ENCODE measurements around the gene MAP2K4. TPM values are rescaled to one million over a fixed set of nuclear protein-coding genes. Genes with fewer than 3 reads are reported as not detected.

Gene MAP2K4
- total and polyA plus RNA-seq, 2 experiments from 2014 or later: 24.5 to 34.5 TPM

DNA sequence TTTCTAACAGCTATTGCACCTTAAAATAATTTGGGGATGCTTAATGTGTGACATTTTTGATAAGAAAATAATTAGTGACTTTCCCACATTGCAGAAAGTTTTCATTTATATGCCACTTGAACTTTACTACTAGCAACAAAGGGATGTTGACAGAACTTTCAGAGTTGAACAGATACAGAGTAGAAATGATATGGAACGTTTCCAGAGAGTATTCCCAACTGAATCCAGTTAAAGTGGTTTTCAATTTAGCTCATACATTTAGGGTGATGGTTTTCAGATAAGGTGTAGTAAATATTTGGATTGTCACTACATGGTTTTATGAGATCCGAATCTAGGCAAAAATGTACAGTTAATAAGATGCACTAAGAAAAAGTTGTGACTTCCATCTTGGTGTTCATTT is 17.3 kb downstream of the MAP2K4 start:
- no peak overlapping the region for H3K4me3 ChIP-seq
- no peak overlapping the region for H2AFZ ChIP-seq
- TF ChIP-seq EZH2phosphoT487 (IDR thresholded peaks at IDR 0.05; ENCODE audit: insufficient read depth, low read depth): no peak
- TF ChIP-seq EZH2 (IDR thresholded peaks at IDR 0.05; ENCODE audit: insufficient read depth, poor library complexity, severe bottlenecking): no peak

DNA sequence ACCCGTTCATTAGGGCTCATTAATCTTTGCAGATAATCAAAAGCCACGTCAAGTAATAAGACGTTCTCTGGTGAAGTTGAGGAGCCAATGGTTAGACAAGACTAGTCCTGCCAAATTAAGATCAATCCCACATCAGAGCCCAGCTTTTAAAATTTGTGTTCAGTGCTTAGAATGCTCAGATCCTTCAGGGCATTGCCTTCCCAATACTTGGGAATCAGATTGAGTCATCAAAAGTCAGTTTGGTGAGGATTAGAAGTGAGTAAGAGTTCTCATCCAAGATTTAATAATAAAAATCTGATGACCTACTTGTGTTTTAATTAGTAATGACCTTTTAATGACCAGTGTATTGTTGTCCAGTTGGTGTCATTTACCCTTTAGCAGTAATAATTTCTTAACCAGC is 19.8 kb downstream of the MAP2K4 start:
- 32 to 38% methylated on average over 3 of the region's 3 CpGs for WGBS, 2 experiments (ENCODE audit: low coverage in 1 of 2, low lambda C conversion rate in 2 of 2, missing lambda C conversion rate in 2 of 2)
- H3K4me2 ChIP-seq (ENCODE audit: unreplicated experiment): peak overlapping the region; percentile 79

More for the DNA sequence above, 17.3 kb downstream of the MAP2K4 start:
- H3K4me1 ChIP-seq (ENCODE audit: insufficient read depth): peaks cover 18% of the 10 kb centered on the region
- H3K9me3 ChIP-seq (ENCODE audit: low read depth): no peaks in the 10 kb centered on the region
- H3F3A ChIP-seq (ENCODE audit: insufficient read depth): peaks cover 25% of the 10 kb centered on the region
- no peaks in the 10 kb centered on the region for H3K36me3 ChIP-seq (ENCODE audit: low read depth)
- no peak overlapping the region for H3K9ac ChIP-seq
- H3K4me2 ChIP-seq (ENCODE audit: unreplicated experiment): no peak overlapping the region
- in situ Hi-C loops (cut with MboI): no loop called here
- no peak for DNase-seq
- no peaks in the 10 kb centered on the region; the same call in 1 of the 2 replicates for H3K9me2 ChIP-seq (ENCODE audit: insufficient read depth)
- peaks cover 93% of the 10 kb centered on the region for H3K79me2 ChIP-seq (ENCODE audit: insufficient read depth)
- peaks cover 31% of the 10 kb centered on the region for H4K20me1 ChIP-seq (ENCODE audit: insufficient read depth)
- no peak overlapping the region for H3K27ac ChIP-seq
- WGBS, 2 experiments (ENCODE audit: low coverage in 1 of 2, low lambda C conversion rate in 2 of 2, missing lambda C conversion rate in 2 of 2): 45 to 50% methylated on average over 2 of the region's 2 CpGs
- no peaks in the 10 kb centered on the region for H3K27me3 ChIP-seq (replicated peaks; ENCODE audit: insufficient read depth)

DNA sequence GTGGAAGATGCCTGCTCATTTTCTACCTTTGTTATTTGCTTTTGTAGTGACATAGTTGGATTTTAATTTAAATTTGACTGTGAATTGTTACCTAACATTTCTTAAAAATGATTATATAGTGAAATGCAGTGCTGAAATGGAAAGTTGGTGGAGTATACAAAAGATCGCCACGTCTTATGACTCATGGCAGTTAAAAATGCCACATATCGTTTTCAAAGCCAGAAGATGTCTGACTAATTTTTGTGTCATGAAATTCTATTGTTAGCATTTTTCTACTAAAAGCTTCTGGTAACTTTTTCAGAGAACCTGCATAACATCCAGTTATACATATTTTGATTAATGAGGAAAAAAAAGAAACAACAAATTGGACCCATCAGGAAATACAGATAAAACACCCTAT is 20.6 kb downstream of the MAP2K4 start:
- H3K36me3 ChIP-seq (ENCODE audit: low read depth): no peaks in the 10 kb centered on the region
- peak overlapping the region; percentile 79 for H3K4me2 ChIP-seq (ENCODE audit: unreplicated experiment)
- no peaks in the 10 kb centered on the region for H3K9me3 ChIP-seq (ENCODE audit: low read depth)
- 0 to 2% methylated on average over 3 of the region's 3 CpGs for WGBS, 2 experiments (ENCODE audit: low coverage in 1 of 2, low lambda C conversion rate in 2 of 2, missing lambda C conversion rate in 2 of 2)
- TF ChIP-seq EZH2phosphoT487 (IDR thresholded peaks at IDR 0.05; ENCODE audit: insufficient read depth, low read depth) (no peak), EZH2 (IDR thresholded peaks at IDR 0.05; ENCODE audit: insufficient read depth, poor library complexity, severe bottlenecking) (no peak)
- H3K27me3 ChIP-seq (replicated peaks; ENCODE audit: insufficient read depth): no peaks in the 10 kb centered on the region
- in situ Hi-C loops (cut with MboI): no loop called here
- peak overlapping the region; percentile 23; the same call in 1 of the 2 replicates for H3K9ac ChIP-seq
- H3K4me1 ChIP-seq (ENCODE audit: insufficient read depth): peaks cover 23% of the 10 kb centered on the region
- peak overlapping the region; percentile 39 for H3K27ac ChIP-seq
- peak; percentile 91 for DNase-seq
- peaks cover 43% of the 10 kb centered on the region for H4K20me1 ChIP-seq (ENCODE audit: insufficient read depth)
- no peaks in the 10 kb centered on the region for H3K9me2 ChIP-seq (ENCODE audit: insufficient read depth)
- H3K79me2 ChIP-seq (ENCODE audit: insufficient read depth): peaks cover 93% of the 10 kb centered on the region
- peaks cover 25% of the 10 kb centered on the region for H3F3A ChIP-seq (ENCODE audit: insufficient read depth)
- peak overlapping the region; percentile 41 for H3K4me3 ChIP-seq
- H2AFZ ChIP-seq: no peak overlapping the region

More for the DNA sequence above, 19.8 kb downstream of the MAP2K4 start:
- no peak overlapping the region for H2AFZ ChIP-seq
- H4K20me1 ChIP-seq (ENCODE audit: insufficient read depth): peaks cover 35% of the 10 kb centered on the region
- H3K9me2 ChIP-seq (ENCODE audit: insufficient read depth): no peaks in the 10 kb centered on the region; the same call in 1 of the 2 replicates
- in situ Hi-C loops (cut with MboI): no loop called here
- H3K9ac ChIP-seq: no peak overlapping the region
- H3K4me3 ChIP-seq: no peak overlapping the region
- H3K36me3 ChIP-seq (ENCODE audit: low read depth): no peaks in the 10 kb centered on the region
- peak; percentile 45 for DNase-seq
- H3K9me3 ChIP-seq (ENCODE audit: low read depth): no peaks in the 10 kb centered on the region
- TF ChIP-seq EZH2 (IDR thresholded peaks at IDR 0.05; ENCODE audit: insufficient read depth, poor library complexity, severe bottlenecking) (no peak), EZH2phosphoT487 (IDR thresholded peaks at IDR 0.05; ENCODE audit: insufficient read depth, low read depth) (no peak)
- peaks cover 93% of the 10 kb centered on the region for H3K79me2 ChIP-seq (ENCODE audit: insufficient read depth)
- peaks cover 25% of the 10 kb centered on the region for H3F3A ChIP-seq (ENCODE audit: insufficient read depth)
- no peaks in the 10 kb centered on the region for H3K27me3 ChIP-seq (replicated peaks; ENCODE audit: insufficient read depth)
- 0 out of 2 replicates have a peak overlapping the region, but pooled peaks have one; percentile 39 for H3K27ac ChIP-seq
- peaks cover 18% of the 10 kb centered on the region for H3K4me1 ChIP-seq (ENCODE audit: insufficient read depth)

DNA sequence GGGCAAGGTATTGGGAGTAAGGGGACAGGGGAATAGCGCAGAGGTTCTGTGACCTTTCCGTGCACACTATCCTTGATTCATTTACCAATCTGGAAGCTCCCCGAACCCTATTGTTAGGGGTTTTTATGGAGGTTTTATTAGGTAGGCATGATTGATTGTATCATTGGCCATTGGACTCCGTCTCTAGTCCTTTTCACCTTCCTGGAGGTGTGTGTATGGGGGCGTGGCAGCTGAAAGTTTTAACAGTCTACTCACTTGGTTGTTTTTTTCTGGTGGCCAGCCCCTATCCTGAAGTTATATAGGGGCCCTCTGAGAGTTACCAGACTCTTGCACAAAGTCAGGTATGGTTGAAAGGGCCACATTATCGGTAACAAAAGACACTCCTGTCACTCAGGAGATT is 23.0 kb downstream of the MAP2K4 start:
- no peak overlapping the region for H3K9ac ChIP-seq
- no peak overlapping the region for H2AFZ ChIP-seq
- no peak for TF ChIP-seq EZH2phosphoT487 (IDR thresholded peaks at IDR 0.05; ENCODE audit: insufficient read depth, low read depth)
- no peak for TF ChIP-seq EZH2 (IDR thresholded peaks at IDR 0.05; ENCODE audit: insufficient read depth, poor library complexity, severe bottlenecking)
- no peaks in the 10 kb centered on the region for H3K9me2 ChIP-seq (ENCODE audit: insufficient read depth)
- H3K36me3 ChIP-seq (ENCODE audit: low read depth): no peaks in the 10 kb centered on the region
- H3F3A ChIP-seq (ENCODE audit: insufficient read depth): peaks cover 25% of the 10 kb centered on the region
- no peaks in the 10 kb centered on the region for H3K27me3 ChIP-seq (replicated peaks; ENCODE audit: insufficient read depth)
- H3K4me1 ChIP-seq (ENCODE audit: insufficient read depth): peaks cover 34% of the 10 kb centered on the region
- 96 to 99% methylated on average over 6 of the region's 6 CpGs for WGBS, 2 experiments (ENCODE audit: low coverage in 1 of 2, low lambda C conversion rate in 2 of 2, missing lambda C conversion rate in 2 of 2)
- H3K9me3 ChIP-seq (ENCODE audit: low read depth): no peaks in the 10 kb centered on the region
- DNase-seq: no peak
- no peak overlapping the region for H3K4me2 ChIP-seq (ENCODE audit: unreplicated experiment)
- in situ Hi-C loops (cut with MboI): no loop called here
- H4K20me1 ChIP-seq (ENCODE audit: insufficient read depth): peaks cover 55% of the 10 kb centered on the region
- peaks cover 93% of the 10 kb centered on the region for H3K79me2 ChIP-seq (ENCODE audit: insufficient read depth)
- H3K27ac ChIP-seq: no peak overlapping the region
- H3K4me3 ChIP-seq: no peak overlapping the region
